ENCODE data around the gene MRPL21.
A peak's percentile ranks its signal among the peaks of the same experiment; 100 is the strongest.

MRPL21 gene

DNA sequence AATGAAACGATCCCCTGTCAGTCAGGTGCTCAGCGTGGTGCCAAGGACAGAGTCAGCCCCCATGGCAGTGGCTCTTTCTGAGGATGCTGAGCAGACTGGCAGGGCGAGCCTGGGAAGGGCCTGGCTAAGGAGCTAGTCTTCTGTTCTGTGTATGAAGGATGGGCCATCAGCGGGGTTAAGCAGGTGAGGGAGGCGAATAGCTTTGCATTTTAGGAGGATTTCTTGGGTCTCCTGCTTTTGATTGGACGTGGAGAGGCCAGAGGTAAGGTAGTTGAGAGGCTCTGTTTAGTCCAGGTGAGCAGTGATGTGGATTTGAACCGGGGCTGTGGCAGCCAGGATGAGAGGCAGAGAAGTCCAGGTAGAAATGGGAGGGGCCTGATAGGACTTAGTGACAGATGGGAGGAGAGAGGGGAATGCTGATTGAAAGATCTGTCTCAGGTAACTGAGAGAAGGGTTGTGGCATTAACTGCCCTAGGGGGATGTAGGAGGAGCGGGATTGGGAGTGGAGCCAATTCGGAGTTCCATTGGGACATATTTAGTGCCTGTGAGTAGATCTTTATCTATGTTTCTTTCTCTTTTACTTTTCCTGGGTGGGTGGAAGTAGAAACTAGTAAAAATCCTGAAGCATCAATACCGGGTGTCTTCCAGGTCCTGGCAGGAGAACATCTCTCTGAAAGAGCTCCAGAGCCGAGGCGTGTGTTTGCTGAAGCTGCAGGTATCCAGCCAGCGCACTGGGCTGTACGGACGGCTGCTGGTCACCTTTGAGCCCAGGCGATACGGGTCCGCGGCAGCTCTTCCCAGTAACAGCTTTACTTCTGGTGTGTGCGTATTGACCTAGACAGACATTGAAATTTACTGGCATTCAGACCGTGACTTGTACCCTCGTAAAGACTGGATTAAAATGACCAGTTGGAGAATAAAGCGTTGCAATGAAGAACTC lies 2.1 kb upstream of the MRPL21 start:
- H3K4me3 ChIP-seq (ENCODE audit: low read depth, low read length) = no peak overlapping the region
- TF ChIP-seq, protein P1, sequence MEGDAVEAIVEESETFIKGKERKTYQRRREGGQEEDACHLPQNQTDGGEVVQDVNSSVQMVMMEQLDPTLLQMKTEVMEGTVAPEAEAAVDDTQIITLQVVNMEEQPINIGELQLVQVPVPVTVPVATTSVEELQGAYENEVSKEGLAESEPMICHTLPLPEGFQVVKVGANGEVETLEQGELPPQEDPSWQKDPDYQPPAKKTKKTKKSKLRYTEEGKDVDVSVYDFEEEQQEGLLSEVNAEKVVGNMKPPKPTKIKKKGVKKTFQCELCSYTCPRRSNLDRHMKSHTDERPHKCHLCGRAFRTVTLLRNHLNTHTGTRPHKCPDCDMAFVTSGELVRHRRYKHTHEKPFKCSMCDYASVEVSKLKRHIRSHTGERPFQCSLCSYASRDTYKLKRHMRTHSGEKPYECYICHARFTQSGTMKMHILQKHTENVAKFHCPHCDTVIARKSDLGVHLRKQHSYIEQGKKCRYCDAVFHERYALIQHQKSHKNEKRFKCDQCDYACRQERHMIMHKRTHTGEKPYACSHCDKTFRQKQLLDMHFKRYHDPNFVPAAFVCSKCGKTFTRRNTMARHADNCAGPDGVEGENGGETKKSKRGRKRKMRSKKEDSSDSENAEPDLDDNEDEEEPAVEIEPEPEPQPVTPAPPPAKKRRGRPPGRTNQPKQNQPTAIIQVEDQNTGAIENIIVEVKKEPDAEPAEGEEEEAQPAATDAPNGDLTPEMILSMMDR (IDR thresholded peaks at IDR 0.05; ENCODE audit: low read depth, low read length, missing control alignments) = no peak
- no peak for DNase-seq (ENCODE audit: low read depth)
- in situ Hi-C loops (cut with HindIII; ENCODE audit: low sequenced_read_pairs) = loop anchor here (25.0 kb wide), 1 partner anchor 268 kb away; no protein-coding TSS in a partner anchor

DNA sequence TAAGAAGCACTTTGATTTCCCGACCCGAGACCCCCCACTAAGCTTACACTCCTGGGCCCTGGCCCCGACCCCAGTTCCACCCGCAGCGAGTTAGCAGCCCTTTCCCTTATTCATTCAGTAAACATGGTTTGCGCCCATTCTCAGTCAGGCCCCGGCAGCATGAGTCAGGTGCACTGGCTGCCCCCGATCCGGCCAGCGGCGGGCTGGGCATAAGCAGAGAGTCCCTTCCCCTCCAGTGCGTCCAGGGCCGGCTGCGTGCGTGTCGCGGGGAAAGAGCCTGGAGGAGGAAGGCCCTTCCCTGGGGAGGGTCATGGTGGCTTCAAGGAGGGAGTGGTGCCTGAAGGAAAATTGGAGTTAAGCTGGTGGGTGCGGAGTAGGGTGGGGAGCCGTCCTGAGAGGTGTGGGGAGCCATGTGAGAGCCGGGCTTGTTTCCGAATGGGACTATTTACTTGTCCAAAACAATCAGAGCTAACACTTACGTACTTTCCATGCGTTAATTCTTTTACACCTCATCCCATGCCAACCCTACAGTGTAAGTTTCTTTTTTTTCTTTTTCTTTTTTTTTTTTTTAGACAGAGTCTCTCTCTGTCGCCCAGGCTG lies 716 bp upstream of the MRPL21 start:
- H3K4me3 ChIP-seq (ENCODE audit: low read depth, low read length) = peak overlapping the region; percentile 89
- no peak for DNase-seq (ENCODE audit: low read depth)
- in situ Hi-C loops (cut with HindIII; ENCODE audit: low sequenced_read_pairs) = loop anchor here (25.0 kb wide), 1 partner anchor 267 kb away; no protein-coding TSS in a partner anchor
- TF ChIP-seq, protein P1 (IDR thresholded peaks at IDR 0.05; ENCODE audit: low read depth, low read length, missing control alignments) = no peak

DNA sequence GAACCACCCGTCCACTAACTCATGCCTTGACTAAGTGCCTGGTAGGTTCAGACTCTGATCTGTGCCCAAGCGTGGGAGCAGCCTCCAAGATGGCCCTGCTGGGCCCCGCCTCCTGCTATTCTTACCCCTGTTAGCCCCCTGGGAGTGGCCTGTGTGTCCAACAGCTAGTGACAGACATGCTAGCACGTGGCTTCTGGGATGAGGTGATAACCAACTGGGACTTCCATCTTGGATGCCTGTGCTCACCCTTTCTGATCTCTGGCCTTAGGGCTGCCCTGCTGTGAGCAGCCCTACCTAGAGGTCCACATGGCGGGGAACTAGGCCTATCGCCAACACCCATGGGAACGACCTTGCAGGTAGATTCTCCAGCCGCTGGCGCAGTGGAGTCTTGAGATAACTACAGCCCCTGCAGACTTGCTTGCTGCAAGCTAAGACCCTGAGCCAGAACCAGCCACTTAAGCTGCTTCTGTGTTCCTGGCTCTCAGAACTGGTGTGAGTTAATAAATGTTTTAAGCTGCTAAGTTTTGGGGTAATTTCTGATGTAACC lies 2.7 kb downstream of the MRPL21 start:
- H3K4me3 ChIP-seq (ENCODE audit: low read depth, low read length) = no peak overlapping the region
- in situ Hi-C loops (cut with HindIII; ENCODE audit: low sequenced_read_pairs) = loop anchor here (25.0 kb wide), 1 partner anchor 264 kb away; no protein-coding TSS in a partner anchor
- DNase-seq (ENCODE audit: low read depth) = no peak
- TF ChIP-seq, protein P1 (IDR thresholded peaks at IDR 0.05; ENCODE audit: low read depth, low read length, missing control alignments) = no peak

DNA sequence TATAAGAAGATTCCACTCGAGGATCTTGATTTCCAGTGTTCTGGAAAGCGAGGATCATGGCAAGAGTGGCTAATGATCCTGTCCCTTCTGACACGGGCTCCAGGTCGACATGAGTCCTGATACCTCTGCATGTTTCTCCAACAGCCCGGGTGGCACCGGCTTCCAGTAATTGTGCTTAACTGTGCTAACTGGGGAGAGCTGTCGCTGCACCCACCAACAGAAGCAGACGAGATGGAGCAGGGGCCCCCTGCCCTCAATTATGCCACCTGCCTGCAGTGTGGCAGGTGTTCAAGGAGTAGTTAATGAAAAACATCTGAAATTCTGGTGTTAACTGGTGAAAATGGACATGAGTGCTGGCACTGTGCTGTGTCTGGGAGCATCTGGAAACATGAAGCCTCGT lies 6.2 kb downstream of the MRPL21 start:
- in situ Hi-C loops (cut with HindIII; ENCODE audit: low sequenced_read_pairs) = no loop called here
- no peak overlapping the region for H3K4me3 ChIP-seq (ENCODE audit: low read depth, low read length)
- TF ChIP-seq, protein P1 (IDR thresholded peaks at IDR 0.05; ENCODE audit: low read depth, low read length, missing control alignments) = no peak
- no peak for DNase-seq (ENCODE audit: low read depth)

DNA sequence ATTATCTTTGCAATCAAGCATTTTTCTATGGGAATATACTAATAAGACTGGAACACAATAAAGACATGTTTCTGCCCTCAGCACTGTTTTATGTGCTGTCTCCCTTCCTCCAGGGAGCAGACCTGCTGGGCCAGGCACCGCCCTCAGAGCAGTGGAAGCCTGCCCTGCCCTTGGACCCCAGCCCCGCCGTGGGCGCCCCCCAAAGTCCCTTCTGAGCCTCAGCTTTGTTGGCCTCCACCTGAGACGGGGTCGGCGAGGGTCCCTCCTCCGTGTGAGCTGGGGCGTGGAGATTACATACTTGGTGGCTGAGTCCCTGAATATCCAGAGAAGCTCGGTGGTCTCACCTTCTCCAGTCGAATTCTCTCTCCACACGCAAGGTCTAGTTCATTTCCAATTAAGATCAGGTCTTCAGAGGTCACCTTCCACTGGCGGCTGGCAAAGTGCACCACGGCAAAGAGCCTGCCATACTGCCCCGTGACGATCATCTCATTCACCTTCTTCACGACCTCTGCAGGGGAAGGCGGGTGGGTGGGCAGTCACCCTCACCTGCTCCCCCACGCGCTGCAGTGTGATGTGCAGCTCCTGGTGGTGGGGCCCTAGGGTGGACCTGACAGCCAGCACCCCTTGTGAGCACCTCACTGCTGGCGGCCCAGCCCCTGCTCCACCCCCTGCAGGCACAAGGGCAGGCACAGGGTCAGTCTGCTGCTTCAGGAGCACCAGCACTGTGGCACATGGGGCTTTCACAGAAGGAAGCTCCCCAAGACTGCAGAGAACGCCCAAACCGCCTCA lies 7.3 kb downstream of the MRPL21 start:
- DNase-seq (ENCODE audit: low read depth) = no peak
- TF ChIP-seq, protein P1 (IDR thresholded peaks at IDR 0.05; ENCODE audit: low read depth, low read length, missing control alignments) = no peak
- no peak overlapping the region for H3K4me3 ChIP-seq (ENCODE audit: low read depth, low read length)
- in situ Hi-C loops (cut with HindIII; ENCODE audit: low sequenced_read_pairs) = no loop called here

DNA sequence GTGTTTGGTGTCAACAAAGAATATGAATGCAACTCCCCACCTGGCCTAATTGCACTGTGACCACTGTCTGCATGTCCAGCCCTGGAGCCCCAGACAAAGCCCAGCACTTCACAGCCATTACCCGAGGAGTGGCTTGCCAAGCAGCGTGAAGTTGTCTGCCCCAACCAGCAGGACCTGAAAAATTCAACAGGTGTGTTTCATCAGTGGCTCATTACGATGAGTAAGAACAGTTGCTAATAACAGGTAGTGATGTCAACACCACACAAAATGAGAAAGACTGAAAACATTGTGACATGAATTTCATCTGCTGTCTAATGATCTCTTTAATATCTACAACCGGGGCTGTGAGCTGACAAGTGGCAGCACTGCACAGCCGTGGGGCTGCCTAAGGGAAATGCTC lies 10.3 kb downstream of the MRPL21 start:
- no peak overlapping the region for H3K4me3 ChIP-seq (ENCODE audit: low read depth, low read length)
- in situ Hi-C loops (cut with HindIII; ENCODE audit: low sequenced_read_pairs) = no loop called here
- TF ChIP-seq, protein P1 (IDR thresholded peaks at IDR 0.05; ENCODE audit: low read depth, low read length, missing control alignments) = no peak
- no peak for DNase-seq (ENCODE audit: low read depth)
